ENCODE results near the gene PRKG1.

GRCh38 chr10:51224671-51225161 is 150.4 kb downstream of the PRKG1 start:
- TF ChIP-seq EZH2 (IDR thresholded peaks at IDR 0.05; ENCODE audit: low read depth, unreplicated experiment) (no peak), CTCF (conservative IDR thresholded peaks at IDR 0.05; ENCODE audit: low read depth in 2 of 2) (no peak), EZH2phosphoT487 (IDR thresholded peaks at IDR 0.05; ENCODE audit: unreplicated experiment) (no peak), POLR2AphosphoS5 (IDR thresholded peaks at IDR 0.05; ENCODE audit: low read depth) (no peak)

All from GM23338 (cell line).